Cardiac fibroblast (primary cell): ENCODE measurements around the gene DMRTC1B.
"Not testable (repeated sequence)": the region's sequence is repeated elsewhere in the genome, so short reads cannot be mapped to it uniquely, and the experiment has no call there.

Experiments
- DNase-seq, 2 donors: peaks; one replicate each; pipeline versions ENCODE4 v3.0.0 to v3.0.0-alpha.2; 2010; ENCODE audit warnings: low read depth in 2 of 2
- H3K4me3 ChIP-seq, 2 donors: replicated peaks in 1 of 2; 1 replicate in 1 of 2; 2 replicates in 1 of 2; pipeline ENCODE4 v1.5.1; 2011; ENCODE audit warnings: low read depth in 2 of 2, low read length in 2 of 2, mild to moderate bottlenecking in 2 of 2, moderate library complexity in 1 of 2

DMRTC1B gene

GRCh38 chrX:72837532-72837931 lies 60.8 kb downstream of the DMRTC1B start:
- H3K4me3 ChIP-seq, DNase-seq: not testable (repeated sequence)

GRCh38 chrX:72882898-72883297 lies 106.2 kb downstream of the DMRTC1B start:
- not testable (repeated sequence) for DNase-seq, H3K4me3 ChIP-seq

GRCh38 chrX:72889740-72890139 lies 113.0 kb downstream of the DMRTC1B start:
- not testable (repeated sequence) for H3K4me3 ChIP-seq, DNase-seq
